CMK (cell line): ENCODE data around the gene ADSS1.
A peak's percentile ranks its signal among the peaks of the same experiment; 100 is the strongest.

Experiments used
- DNase-seq: peaks from one replicate; pipeline ENCODE4 v3.0.0-alpha.2; 2010; ENCODE audit warnings: low read depth

Gene ADSS1

GRCh38 chr14:104687601-104688504, 36.2 kb upstream of the ADSS1 start:
- no peak for DNase-seq

- no peak for DNase-seq
Observed at GRCh38 chr14:104688505-104689108, 35.4 kb upstream of the ADSS1 start.

- DNase-seq = no peak
Observed at GRCh38 chr14:104689109-104689880, 34.7 kb upstream of the ADSS1 start, which contains the start of gene INF2. Gene INF2 (plus strand): TSS chr14:104689618. CDS start chr14:104701366, 11,748 bp downstream.

GRCh38 chr14:104689881-104690711, 33.9 kb upstream of the ADSS1 start:
- no peak for DNase-seq

GRCh38 chr14:104690861-104691455, 33.1 kb upstream of the ADSS1 start:
- no peak for DNase-seq

GRCh38 chr14:104691546-104692260, 32.3 kb upstream of the ADSS1 start:
- DNase-seq = no peak

- no peak for DNase-seq
Observed at GRCh38 chr14:104692261-104692938, 31.6 kb upstream of the ADSS1 start.

- DNase-seq = no peak
Observed at GRCh38 chr14:104692939-104693315, 31.1 kb upstream of the ADSS1 start.

- no peak for DNase-seq
Observed at GRCh38 chr14:104693482-104694431, 30.3 kb upstream of the ADSS1 start.

- DNase-seq = no peak
Observed at GRCh38 chr14:104694475-104694950, 29.5 kb upstream of the ADSS1 start.

- DNase-seq = peak; percentile 71
Observed at GRCh38 chr14:104694991-104695659, 28.9 kb upstream of the ADSS1 start.

GRCh38 chr14:104695660-104696000, 28.4 kb upstream of the ADSS1 start:
- DNase-seq = no peak

GRCh38 chr14:104696671-104697316, 27.2 kb upstream of the ADSS1 start:
- no peak for DNase-seq

- no peak for DNase-seq
Observed at GRCh38 chr14:104697317-104697703, 26.7 kb upstream of the ADSS1 start.

GRCh38 chr14:104697892-104698583, 26.0 kb upstream of the ADSS1 start:
- no peak for DNase-seq

- no peak for DNase-seq
Observed at GRCh38 chr14:104698688-104699425, 25.2 kb upstream of the ADSS1 start.

GRCh38 chr14:104699426-104699748, 24.6 kb upstream of the ADSS1 start:
- no peak for DNase-seq
